ENCODE data around the gene MTFR2. TPM values are rescaled to one million over a fixed set of nuclear protein-coding genes. Genes with fewer than 3 reads are reported as not detected.

MTFR2 gene
- total RNA-seq, 2 donors from 2014 or later = 0.65 to 0.71 TPM

DNA sequence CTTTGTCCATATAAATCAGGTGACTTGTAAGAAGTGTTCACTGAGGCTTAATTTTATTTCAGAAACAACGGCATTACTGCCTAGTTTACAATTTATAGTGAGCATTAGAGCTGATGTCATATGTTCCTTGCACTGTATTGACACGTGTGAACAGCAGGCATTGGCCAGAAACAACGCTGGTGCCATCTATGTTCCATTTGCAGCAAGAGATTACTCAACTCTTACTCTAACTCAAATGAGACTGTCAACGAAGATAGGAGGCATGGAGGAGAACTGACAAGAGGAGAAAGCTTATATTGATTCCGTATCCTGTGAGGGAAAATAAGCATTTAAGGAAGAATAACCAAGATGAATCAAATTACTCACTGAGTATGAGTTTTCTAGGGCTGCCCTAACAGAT is 48.4 kb downstream of the MTFR2 start:
- intact Hi-C loops (cut with DNase I) = no loop called here
- DNase-seq (ENCODE audit: low spot score) = no peak

DNA sequence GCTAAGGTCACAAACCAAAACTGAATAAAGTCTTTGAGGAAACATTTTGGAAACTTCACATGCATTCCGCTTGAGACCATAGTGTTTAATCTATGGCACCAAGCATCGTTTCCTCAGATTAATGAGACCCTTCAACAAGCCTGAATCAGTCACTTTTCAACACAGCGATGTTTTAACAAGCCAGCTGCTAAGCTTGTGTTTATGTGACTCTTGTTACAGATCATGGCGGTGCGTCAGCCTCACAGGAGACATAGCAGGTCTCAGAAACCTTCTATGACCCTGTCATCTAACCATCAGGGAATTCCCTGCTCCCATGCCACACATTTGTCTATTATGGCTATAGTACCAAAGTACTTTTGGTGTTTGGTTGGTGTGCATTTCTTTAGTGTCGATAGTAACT is 57.2 kb downstream of the MTFR2 start:
- no peak for DNase-seq (ENCODE audit: low spot score)
- intact Hi-C loops (cut with DNase I) = no loop called here

DNA sequence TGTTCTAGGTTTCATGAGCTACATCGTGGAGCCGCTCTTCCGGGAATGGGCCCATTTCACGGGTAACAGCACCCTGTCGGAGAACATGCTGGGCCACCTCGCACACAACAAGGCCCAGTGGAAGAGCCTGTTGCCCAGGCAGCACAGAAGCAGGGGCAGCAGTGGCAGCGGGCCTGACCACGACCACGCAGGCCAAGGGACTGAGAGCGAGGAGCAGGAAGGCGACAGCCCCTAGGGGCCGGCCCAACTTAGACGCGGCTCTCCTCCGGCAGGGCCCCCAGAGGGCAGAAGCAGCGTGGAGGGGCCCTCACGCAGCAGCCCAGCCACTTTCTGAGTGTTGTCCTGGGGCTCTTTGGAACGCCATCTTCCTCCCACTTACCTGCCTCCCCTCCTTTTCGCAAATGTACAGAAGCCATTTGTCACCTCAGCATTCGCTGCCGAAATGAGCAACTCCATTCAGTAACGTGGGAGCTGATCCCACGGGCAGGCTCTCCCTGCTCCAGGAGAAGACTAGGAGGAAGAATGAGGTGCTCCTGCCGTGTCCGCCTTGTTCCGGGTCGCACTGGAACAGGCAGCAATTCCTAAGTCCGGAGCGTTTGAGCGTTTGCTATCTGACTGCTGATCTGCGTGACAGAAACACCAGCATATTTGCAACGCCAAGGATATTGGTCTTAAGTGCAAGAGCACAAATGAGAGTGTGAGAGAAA is 58.4 kb downstream of the MTFR2 start:
- DNase-seq (ENCODE audit: low spot score) = no peak
- intact Hi-C loops (cut with DNase I) = no loop called here

DNA sequence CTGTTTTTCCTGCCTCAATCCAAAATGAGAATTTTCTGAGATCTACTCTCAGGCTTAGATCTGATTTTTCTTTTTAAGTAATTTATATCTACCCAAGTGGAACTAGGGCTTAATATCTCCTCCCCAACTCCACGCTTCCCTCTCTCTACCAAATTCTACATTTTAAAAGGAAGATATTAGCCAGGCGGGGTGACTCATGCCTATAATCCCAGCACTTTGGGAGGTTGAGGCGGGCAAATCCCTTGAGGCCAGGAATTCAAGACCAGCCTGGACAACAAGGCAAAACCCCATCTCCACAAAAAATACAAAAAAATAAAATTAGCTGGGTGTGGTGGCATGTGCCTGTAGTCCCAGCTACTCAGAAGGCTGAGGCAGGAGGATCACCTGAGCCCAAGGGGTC is 61.0 kb downstream of the MTFR2 start:
- DNase-seq (ENCODE audit: low spot score) = no peak
- intact Hi-C loops (cut with DNase I) = no loop called here

DNA sequence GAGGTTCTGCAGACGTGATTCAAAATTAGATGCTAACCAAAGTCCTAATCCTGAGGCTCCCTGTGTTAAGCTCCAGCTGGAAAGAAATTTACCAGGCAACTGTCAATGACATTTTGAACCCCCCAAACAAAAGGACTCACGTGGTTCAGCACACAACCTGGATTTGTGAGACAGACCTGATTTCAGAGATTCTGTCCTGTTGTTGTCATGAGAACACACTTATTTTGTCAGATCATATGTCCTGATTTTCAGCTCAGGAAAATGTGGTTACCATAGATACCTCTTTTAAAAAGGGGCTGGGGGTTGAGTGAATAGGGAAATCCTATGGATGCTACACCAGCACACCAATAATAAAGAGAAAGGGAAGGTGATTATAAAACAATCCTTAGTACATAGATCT is 61.6 kb downstream of the MTFR2 start:
- DNase-seq (ENCODE audit: low spot score) = no peak
- intact Hi-C loops (cut with DNase I) = no loop called here

DNA sequence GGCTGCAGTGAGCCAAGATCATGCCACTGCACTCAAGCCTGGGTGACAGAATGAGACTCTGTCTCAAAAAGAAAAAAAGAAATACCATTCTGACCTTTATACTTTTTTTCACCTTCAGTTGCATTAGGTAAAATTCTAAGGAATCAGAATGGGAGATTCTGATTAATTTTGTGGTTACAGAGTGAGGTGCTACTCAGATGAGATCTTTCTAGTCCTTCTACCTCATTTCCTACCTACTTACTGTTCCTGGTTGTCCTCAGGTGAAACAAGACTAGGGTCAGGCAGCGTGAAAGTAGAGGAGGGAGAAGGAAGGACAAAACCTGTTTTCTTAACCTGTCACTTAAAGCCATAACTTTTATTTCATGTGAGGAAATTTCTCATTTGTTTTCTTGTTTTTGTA is 63.7 kb downstream of the MTFR2 start:
- no peak for DNase-seq (ENCODE audit: low spot score)

DNA sequence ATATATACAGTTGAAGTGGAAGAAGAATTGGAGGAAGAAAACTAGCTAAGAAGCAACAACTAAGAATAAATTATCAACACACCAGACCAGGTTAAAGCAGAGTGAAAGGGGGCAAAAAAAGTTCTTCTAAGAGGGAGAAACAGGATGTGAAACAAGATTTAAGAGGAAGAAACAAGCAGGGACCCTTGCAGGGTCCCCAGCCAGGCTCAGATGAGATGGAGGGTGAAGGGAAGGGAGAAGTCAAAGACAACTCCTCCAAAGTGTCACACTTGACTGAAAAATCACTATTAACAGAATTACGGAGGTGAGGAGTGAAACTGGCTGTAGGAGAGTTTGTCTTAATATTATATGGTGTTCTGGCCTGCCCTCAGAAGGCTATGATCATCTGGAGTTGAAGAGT is 65.4 kb downstream of the MTFR2 start:
- intact Hi-C loops (cut with DNase I) = no loop called here
- no peak for DNase-seq (ENCODE audit: low spot score)

More for the DNA sequence above, 63.7 kb downstream of the MTFR2 start:
- intact Hi-C loops (cut with DNase I) = no loop called here

DNA sequence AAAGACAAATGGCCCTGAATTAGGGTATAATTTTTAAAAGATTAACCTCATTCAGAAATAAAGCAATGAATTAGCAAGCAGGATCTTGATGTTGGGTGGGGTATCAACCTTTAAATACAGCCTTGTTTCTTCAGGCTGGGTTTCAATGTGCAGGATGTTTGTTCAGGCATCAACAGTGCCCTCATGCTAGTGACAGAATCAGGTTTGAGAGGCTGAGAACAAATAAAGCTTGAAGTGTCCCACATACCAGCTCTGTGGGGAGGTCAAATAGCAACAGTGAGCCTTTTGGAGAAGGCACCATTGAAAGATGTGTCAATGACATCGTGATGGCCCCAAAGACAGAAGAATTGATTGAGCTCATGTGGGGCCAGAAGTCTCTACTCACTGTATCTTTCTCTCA is 68.2 kb downstream of the MTFR2 start:
- intact Hi-C loops (cut with DNase I) = no loop called here
- no peak for DNase-seq (ENCODE audit: low spot score)

DNA sequence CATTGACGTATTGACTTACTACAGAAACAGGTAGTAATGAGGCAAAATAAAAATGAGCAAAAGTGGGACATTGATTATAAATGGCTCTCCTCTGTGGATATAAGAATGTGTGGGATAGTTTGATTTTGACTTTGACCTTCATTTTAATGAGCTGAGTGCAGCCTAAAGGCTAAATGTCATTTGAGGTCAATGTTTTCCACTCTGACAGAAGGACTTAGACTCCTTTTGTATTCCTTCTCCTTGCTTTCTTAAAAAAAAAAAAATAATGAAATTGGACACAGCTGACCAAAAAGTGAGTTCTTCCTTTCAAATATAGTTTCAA is 68.6 kb downstream of the MTFR2 start:
- no peak for DNase-seq (ENCODE audit: low spot score)
- intact Hi-C loops (cut with DNase I) = no loop called here

Other genes with a start within 250 kb of the MTFR2 start
- 10 to 100 TPM; 88.9 to 98.7 TPM for gene BCLAF1, start 39.5 kb upstream of the MTFR2 start, total RNA-seq

Data from posterior vena cava (tissue), 2 donors.